HPDE6-E6E7 (cell line): ENCODE data around the gene EMC6.

Experiments
- DNase-seq: peaks from one replicate; pipeline ENCODE4 v3.0.0; 2011; ENCODE audit warnings: missing footprints; ENCODE audit errors: extremely low spot score

Gene EMC6

DNA sequence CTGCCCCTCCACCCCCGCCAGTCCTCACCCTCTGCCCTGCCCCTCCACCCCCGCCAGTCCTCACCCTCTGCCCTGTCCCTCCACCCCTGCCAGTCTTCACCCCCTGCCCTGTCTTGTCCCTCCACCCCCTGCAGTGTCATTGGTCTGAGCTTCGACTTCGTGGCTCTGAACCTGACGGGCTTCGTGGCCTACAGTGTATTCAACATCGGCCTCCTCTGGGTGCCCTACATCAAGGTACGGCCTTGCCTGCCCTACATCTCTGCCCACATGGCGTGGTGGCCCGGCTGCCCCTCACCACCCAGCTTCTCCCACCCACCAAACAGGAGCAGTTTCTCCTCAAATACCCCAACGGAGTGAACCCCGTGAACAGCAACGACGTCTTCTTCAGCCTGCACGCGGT, 12.3 kb upstream of the EMC6 start:
- DNase-seq = no peak

DNA sequence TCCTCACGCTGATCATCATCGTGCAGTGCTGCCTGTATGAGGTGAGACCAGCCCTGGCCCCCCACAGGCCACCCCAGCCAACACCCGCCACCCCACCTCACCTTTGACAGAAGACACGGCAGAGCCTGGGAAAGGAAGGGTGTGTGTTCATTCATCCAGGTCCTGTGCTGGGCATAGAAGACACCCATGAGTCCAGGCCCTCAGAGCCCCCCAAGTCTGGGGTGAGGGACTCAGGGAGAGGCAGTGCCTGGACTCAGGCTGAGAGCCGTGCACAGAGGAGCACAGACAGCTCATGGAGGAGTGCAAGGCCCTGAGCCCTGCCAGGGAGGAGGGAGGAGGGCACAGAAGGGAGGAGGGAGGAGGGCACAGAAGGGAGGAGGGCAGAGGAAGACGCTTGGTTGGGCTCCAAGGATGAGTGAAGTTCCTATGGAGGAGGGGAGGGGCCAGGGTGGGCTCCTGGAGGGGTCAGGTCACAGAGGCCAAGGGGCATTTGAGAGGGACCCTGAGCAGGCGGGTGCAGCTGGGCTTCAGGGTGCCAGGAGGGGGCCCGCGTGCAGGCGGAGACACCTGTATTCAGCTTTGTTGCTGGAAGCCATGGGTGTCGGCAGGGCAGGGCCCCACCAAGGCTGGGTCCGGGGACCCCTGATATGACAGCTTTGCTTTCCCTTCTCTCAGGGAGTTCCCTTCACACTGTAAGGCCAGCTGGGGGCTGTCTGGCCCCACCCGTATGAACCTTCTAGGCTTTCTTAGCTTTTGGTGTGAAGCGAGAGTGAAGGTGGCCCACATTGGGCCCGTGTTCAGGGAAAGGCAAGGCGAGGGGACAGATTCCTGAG, 11.6 kb upstream of the EMC6 start:
- DNase-seq = no peak

DNA sequence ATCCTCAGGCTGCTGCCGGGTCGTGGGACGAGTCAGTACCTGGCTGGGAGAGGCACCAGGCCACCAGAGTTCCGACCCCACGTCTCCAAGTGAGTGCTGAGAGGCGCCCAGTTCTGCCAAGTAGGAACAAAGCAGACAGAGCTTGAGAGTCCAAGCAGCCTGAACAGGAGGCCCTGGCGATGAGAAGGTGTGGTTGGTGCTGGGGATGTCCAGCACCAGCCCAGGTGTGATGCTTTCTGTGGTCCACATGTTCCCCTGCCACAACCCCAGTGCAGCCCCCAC, 11.1 kb upstream of the EMC6 start:
- no peak for DNase-seq

DNA sequence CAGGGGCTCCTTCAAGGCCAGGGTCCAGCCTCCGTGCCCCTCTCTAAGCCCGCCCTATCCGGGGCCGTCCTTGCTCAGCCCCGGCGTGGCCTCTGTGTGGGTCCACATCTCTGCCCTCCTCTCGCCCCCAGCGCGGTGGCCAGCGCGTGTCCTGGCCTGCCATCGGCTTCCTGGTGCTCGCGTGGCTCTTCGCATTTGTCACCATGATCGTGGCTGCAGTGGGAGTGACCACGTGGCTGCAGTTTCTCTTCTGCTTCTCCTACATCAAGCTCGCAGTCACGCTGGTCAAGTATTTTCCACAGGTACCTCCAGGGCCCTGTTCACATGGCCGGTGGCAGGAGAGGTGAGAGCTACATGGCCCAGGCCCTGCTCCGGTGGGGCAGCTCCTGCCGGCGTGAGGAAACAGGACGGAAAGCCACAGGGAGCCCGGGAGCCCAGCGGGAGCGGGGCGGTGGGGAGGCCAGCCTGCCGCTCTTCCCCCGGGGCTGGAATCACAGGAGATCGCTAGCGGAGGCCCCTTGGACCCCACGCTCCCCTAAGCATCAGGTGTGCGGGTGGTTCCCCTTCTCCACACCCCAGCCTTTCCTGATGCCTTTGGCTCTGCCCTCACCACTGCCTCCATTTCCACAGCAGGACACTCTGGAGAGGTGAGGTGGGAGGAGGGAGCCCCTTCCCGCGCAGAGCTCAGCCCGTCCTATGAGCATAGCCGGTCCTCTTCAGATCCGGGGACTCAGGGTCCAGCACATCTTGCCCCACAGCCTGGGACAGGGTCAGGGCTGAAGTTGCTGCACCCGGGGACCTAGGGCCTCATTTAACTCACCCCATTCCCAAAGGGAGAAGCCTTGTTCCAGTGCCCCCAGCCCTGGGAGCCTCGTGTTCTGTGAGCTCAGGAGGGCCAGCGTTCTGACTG, 10.5 kb upstream of the EMC6 start:
- DNase-seq = no peak

DNA sequence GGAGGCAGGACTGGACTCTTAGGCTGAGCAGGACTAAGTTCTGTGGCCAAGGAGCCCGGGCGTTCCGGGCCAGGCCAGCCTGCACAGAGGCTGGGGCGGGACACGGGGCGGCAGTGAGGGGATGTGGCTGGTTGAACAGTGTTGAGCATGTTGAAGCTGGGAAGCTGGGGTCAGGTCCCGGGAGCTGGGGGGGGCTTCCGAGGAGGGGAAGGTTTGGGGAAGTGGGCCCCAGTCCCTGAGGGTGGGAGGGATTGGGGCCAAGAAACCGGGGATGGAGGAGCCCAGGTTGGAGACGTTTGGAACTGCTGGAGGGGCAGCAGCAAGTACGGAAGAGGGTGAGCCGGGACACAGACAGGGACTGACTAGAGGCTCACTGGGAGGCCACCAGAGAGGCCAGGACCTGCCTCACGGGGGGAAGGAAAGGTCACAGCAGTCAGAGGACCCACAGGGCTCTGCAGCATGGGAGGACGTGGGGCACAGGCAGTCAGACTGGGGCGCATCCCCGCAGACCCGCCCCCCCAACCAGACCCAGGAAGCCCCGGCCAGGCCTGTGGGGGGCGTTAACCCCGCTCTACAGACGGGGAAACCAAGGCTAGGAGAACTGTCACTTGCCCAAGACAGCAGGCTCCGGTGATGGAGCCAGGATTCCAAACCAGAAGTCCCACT, 9.7 kb upstream of the EMC6 start:
- DNase-seq = no peak

DNA sequence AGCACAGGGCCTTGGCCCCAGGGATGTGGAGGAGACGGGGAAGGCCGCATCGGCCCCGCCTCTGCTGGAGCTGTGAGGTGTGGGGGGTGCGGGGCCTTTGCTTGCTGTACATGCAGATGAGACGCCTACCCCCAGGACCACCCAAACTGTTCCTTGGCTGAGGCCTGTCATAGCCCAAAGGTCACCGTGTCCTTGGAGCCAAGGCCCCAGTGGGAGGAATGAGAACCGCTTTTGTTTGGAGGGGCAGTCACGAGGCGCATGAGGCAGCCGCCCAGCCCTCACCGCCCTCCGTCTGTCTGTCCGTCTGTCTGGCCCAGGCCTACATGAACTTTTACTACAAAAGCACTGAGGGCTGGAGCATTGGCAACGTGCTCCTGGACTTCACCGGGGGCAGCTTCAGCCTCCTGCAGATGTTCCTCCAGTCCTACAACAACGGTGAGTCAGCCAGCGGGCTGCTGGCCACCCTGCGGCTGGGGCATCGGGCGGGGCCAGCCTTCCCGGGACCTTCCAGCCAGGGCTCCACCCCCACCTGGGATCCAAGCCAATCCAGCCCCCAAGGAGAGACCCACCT, 9.0 kb upstream of the EMC6 start:
- peak; percentile 71 for DNase-seq

DNA sequence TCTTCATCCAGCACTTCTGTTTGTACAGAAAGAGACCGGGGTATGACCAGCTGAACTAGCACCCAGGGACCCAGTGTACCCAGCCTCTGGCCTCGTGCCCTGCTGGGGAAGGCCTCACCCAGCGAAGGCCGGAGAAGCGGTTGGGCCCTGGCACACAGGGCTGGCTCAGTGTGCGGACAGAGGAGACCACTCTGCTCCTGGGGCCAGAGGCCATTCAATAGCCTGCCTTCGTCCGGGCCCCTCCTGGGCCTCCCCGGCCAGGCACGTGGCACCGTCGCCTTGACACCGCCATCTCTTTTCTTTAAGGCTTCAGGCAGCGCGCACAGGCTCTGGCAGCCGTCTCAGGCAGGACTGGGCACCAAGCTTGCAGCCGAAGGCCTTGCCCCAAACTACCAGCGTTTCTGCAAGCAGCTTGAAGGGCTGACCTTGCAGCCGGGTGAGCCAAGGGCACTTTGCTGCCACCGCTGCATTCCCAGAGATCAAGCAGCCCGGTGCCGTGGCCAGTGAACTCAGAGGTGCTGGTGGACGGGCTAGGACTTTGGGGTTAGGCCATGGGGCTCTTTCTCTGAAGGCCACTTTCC, 8.2 kb upstream of the EMC6 start:
- DNase-seq = no peak

DNA sequence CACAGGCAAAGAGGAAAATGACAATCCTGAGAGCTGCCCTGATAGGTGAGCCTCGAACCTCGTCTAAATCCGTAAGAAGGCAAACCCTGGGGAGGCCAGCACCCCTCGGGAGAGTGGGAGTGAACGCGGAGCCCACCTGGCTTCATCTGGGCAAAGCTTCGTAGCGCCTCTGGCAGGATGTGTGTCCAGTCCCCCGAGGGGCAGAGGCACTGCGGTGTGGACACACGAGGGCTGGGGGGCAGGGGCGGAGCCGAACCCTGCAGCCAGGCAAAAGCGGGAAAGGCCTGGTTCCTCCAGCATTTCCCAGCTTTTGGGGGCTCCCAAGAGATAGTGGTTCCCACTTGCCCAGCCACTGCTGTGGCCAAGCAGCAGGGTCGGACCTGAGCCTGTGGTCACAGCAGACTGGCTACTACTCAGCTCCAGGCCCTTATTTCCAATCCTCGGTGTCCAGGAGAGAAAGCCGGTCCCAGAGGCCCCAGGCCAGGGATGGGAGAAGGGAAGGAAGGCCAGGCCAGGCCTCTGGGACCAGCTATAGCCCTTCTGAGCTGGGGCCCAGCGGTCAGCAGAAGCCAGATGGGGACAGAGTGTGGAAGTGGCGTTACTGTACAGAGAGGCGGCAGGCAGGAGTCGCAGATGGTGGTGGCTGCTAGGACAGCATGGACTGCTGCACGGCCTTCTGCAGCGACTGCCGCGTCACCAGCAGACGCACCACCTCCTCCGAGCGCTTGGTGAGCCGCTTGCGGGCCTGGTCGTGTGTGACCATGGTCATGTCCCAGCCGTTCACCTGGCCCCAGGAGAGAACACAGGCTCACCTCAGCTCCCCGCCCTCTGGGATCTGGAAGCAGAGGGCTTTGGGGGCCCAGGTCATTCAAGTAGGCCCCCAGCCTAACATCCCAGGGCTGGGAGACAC, 5.3 kb upstream of the EMC6 start:
- DNase-seq = no peak

DNA sequence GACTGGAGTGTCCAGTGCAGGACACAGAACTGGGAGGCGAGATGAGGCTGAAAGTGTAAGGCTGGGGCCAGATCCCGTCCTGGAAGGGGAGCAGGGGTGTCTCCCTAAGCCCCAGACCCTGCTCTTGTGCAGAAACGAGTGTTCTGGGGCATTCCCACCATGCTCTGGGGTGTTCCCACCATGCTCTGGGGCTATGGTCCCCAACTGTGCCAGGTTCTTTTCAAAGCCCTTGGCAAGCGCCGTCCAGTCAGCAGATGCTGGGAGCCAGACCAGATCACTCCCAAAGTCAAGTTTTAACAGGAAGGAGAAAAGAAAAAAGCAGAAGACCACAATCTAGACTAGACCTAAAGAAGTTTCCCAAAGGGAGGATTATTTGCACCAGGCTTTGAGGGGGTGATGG, 2.8 kb upstream of the EMC6 start:
- DNase-seq = no peak

DNA sequence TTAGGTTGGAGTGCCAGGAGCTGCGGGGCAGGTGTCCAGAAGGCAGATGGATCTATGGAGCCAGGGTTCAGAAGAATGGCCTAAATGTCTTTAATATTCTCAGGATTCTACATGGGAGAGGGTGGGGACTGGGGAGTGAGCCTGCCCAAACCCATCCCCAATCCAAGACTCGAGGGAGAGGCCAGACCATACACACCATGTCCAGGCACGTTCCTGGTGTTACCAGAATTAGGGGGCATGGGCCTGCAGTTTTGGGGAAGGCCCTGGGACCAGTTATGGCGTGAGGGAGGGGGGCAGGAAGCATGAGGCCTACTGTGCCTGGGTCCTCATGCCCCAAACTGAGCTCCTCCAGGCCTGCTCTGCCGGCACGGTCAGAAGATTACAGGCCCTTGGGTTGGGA, 2.1 kb upstream of the EMC6 start:
- no peak for DNase-seq

DNA sequence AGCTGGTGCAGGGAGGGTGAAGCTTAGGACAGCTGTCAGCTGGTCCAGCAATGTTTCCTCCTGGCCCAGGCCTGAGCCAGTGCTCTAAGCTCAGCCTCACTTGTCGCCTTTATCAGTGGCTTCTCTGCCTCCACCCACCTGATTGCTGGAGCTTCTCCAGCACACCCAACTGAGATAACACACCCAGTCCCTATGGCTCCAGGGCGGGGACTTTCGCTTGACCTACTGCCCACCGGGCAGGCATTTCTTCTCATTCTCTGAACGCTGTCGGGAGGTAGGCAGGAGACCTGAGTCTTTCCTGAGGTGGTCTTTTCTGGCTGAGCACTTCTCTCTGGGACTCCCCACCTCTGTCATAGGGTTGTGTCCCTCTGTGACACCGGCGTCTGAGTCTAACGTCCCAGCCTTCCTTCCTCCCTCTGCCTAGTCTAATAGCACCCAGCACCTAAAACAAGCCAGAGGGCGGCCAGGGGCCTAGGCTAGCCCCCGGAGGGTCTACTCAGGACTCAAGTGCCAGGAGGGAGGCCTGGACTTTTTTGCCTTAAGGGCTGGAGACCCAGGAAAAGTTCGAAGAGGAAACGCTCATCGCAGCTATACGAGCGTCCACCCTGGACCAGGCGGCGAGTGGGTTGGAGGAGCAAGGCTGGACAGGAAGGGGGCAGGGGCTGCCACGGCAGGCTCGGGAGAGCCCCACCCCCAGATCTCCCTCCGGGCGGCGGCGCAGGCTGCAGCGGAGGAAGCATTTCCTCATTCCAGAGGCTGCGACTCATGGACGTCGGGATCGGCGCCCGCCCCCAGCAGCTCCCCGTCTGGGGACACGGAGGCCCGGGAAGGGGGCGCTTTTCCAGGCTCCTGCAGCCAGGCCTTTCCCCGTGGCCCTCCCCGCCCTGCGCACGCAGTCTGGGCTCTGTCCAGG, 990 bp upstream of the EMC6 start:
- peak; percentile 95 for DNase-seq

DNA sequence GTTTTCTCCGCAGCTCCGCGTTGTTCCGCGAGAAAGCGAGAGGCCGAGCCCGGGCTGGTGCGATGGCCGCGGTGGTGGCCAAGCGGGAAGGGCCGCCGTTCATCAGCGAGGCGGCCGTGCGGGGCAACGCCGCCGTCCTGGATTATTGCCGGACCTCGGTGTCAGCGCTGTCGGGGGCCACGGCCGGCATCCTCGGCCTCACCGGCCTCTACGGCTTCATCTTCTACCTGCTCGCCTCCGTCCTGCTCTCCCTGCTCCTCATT, 404 bp downstream of the EMC6 start:
- DNase-seq = no peak

DNA sequence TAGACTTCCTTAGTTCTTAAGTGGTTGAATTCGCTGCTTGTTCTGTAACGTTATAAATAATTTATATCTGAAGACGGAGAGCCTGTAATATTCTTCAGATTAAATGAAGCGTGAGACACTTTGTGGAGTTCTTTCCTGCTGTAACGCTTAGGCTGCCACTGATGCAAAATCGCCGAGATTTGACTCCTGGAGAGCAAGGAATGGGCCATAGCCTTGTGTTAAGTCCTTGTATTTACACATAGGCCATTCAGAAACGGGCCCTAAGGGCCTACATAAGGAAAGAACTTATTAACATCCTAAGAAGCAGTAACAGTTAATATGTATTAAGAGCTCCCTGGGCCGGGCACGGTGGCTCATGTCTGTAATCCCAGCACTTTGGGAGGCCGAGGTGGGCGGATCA, 936 bp downstream of the EMC6 start:
- DNase-seq = no peak

DNA sequence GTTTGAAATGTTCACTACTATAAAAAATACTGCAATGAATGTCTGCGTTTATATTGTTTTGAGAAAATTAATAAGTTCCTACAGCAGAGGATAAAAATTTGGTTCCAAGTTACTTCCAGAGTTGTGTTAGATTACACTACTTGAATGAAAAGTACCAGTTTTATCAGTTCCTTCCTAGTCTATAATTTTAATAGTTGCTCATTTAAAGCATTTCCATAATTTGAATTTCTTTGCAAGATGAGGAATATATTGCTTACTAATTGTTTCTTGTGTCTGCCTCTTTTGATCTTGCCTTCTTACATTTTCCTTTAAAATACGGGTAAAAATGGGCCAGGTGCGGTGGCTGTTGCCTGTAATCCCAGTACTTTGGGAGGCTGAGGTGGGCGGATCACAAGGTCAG, 4.0 kb downstream of the EMC6 start:
- DNase-seq = no peak

DNA sequence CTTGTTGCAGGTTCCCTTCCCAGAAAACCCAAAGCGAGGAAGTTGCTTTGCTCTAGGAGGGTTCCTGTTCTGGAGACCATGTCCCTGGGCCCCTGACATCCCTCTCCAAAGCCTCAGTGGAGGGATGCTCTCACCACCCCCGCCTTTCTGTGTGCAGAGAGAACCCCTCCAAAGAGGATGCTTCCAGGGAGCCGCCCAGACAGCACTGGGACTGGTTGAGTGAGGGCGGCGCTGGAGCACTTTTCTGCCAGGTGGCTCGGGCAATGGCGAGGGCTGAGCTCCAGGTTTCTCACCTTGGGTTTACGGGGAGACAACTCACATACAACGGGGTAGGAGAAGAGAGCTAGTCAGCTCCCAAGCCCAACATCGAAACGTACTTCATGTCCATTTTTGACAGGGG, 7.3 kb downstream of the EMC6 start:
- no peak for DNase-seq

DNA sequence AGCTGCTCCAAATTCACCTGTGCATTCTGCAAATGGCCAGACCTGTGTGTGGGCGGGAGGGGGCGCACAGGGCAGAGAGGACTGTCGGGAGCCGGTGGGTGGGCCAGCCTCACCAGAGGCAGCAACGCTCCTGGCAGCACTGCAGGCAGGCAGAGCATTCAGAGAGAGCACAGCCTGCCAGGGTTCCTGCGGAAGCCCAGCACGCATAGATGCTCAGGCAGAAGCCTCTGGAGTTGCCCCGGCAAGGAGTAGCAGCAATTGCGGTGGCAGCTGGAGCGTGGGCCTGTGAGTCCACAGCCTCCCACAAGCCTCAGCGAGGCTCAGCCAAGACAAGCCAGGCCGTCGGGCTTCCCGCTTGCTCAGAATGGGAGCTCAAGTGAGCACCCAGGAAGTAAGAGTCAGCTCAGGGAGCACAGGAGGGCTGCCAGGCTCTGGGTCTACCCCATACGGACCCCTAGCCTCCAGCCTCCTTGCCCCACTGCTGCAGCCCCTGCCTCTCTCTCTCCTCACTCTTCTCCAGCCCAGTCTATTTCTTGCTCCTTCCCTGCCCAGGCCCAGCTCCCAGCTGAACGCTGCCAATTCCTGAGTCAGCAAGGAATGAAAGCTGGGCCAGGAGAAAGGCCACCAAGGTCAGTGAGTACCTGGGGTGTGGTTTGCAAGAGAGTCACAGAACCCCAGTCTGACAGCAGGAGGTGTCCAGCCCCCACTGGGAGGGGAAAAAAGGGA, 9.6 kb downstream of the EMC6 start:
- no peak for DNase-seq

DNA sequence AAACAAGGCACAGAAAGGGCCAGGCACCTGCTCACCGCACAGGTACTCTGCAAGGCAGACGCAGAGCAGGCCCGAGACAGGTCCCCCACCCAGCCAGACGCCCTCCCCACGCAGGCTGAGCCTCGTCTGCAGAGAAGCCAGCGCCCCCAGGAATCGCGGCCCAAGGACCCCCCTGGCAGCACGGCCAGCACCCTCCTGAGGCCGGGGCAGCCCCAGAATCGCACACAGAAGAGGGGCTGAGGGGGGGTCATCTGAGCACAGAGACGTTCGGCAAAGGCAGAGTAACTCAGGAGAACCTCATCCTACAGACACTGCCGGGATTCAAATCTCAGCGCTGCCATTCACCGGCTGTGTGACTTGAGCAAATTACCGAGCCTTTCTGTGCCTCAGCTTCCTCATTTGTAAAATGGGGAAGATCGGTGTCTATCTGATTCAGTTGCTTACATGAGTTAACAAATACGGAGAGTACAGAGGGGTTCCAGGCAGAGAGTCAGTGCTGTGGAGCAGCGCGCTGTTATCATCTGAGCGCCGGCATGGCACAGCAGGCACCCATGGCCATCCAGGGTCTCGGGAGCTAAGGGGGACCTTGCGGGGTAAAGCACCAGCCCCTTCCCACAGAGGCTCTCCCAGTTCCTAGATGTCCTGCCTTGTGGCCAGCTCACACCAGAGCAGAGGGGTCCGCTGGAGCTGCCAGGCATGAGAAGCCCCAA, 10.4 kb downstream of the EMC6 start:
- DNase-seq = no peak

DNA sequence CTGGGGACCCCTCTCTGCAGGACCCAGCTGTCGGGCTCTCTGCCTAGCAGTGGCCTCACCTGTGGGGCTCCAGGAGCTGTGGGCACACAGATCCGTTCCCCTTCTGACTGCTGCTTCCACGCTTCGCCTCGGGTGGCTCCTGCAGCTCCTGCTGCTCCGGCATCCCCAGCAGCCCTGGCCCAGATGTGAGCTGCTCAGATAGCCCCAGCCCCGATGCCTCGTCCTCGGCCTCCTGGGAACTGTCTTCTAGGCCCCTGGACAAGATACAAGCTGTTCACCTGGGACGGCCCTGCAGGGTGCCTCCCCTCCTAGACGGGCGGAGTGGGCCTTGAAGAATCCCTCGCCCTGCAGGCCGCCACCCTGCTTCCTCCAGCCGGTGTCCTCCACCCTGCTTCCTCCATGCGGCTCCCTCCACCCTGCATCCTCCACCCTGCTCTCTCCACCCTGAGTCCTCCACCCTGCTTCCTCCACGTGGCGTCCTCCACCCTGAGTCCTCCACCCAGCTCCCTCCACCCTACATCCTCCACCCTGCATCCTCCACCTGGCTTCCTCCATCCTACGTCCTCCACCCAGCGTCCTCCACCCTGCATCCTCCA, 11.0 kb downstream of the EMC6 start:
- DNase-seq = no peak
